RWPE2 (cell line): Measurements from ENCODE around the gene FAM177B.
"Not testable (repeated sequence)": the region's sequence is repeated elsewhere in the genome, so short reads cannot be mapped to it uniquely, and the experiment has no call there.

Experiments used
- ATAC-seq: fragments of 200-7000 bp; cut with Tn5 transposase; 3 replicates; pipeline ENCODE4 v1.9.1; 2021; ENCODE audit warnings: low read depth
- DNase-seq: peaks from one replicate; pipeline ENCODE4 v3.0.0-alpha.2; 2020; ENCODE audit warnings: low spot score
- H3K27ac ChIP-seq: fragments of 450-650 bp; 2 replicates; pipeline ENCODE4 v1.5.1; 2017; ENCODE audit warnings: mild to moderate bottlenecking; ENCODE audit not compliant: poor library complexity, severe bottlenecking
- H3K27me3 ChIP-seq: fragments of 250-450 bp; sonication (Bioruptor Pico); 2 replicates; pipeline ENCODE4 v1.5.1; 2021; ENCODE audit warnings: mild to moderate bottlenecking, moderate library complexity; ENCODE audit not compliant: insufficient read depth, poor library complexity, severe bottlenecking
- H3K36me3 ChIP-seq: fragments of 250-450 bp; sonication (Bioruptor Pico); 2 replicates; pipeline ENCODE4 v1.5.1; 2020; ENCODE audit warnings: low read depth, mild to moderate bottlenecking, moderate library complexity
- H3K4me1 ChIP-seq: fragments of 250-450 bp; sonication (Bioruptor Pico); 2 replicates; pipeline ENCODE4 v1.5.1; 2021; ENCODE audit warnings: mild to moderate bottlenecking, moderate library complexity; ENCODE audit not compliant: insufficient read depth, poor library complexity, severe bottlenecking
- H3K4me3 ChIP-seq: fragments of 250-450 bp; sonication (Bioruptor Pico); 2 replicates; pipeline ENCODE4 v1.5.1; 2021; ENCODE audit warnings: mild to moderate bottlenecking, moderate library complexity; ENCODE audit not compliant: severe bottlenecking
- H3K9me3 ChIP-seq: fragments of 250-450 bp; sonication (Bioruptor Pico); 2 replicates; pipeline ENCODE4 v1.5.1; 2021; ENCODE audit warnings: mild to moderate bottlenecking, moderate library complexity; ENCODE audit not compliant: severe bottlenecking
- TF ChIP-seq, protein P1 (sequence below): fragments of 450-650 bp; IDR thresholded peaks from one replicate; pipeline ENCODE4 v1.5.1; 2017; ENCODE audit warnings: mild to moderate bottlenecking, moderate library complexity; ENCODE audit not compliant: poor library complexity, severe bottlenecking

The FAM177B gene

DNA sequence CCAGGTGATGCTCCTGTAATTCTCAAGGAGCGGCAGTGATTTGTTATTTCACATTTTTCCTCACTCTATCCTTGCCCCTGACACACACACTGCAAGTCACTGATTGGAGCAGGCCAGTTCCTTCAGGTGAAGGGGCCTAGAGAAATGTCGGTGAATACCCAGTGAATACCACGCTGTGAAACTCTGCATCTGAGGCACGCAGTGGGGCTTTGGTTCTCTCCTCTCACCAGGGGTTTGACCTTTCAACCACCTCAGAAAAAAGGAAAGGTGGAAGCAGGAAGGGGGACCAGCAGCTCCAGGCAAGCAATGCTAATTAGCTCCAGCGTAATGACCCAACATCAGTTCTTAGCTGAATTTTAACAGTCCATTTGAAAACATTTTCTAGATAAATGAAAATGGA is 532 bp upstream of the FAM177B start:
- H3K27me3 ChIP-seq: no peaks in the 10 kb centered on the region
- H3K36me3 ChIP-seq: peaks cover 15% of the 10 kb centered on the region
- no peaks in the 10 kb centered on the region for H3K4me1 ChIP-seq
- ATAC-seq: no peak
- H3K27ac ChIP-seq: no peak overlapping the region
- no peak for DNase-seq
- H3K4me3 ChIP-seq: no peak overlapping the region
- no peaks in the 10 kb centered on the region for H3K9me3 ChIP-seq
- TF ChIP-seq, protein P1, sequence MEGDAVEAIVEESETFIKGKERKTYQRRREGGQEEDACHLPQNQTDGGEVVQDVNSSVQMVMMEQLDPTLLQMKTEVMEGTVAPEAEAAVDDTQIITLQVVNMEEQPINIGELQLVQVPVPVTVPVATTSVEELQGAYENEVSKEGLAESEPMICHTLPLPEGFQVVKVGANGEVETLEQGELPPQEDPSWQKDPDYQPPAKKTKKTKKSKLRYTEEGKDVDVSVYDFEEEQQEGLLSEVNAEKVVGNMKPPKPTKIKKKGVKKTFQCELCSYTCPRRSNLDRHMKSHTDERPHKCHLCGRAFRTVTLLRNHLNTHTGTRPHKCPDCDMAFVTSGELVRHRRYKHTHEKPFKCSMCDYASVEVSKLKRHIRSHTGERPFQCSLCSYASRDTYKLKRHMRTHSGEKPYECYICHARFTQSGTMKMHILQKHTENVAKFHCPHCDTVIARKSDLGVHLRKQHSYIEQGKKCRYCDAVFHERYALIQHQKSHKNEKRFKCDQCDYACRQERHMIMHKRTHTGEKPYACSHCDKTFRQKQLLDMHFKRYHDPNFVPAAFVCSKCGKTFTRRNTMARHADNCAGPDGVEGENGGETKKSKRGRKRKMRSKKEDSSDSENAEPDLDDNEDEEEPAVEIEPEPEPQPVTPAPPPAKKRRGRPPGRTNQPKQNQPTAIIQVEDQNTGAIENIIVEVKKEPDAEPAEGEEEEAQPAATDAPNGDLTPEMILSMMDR: no peak

DNA sequence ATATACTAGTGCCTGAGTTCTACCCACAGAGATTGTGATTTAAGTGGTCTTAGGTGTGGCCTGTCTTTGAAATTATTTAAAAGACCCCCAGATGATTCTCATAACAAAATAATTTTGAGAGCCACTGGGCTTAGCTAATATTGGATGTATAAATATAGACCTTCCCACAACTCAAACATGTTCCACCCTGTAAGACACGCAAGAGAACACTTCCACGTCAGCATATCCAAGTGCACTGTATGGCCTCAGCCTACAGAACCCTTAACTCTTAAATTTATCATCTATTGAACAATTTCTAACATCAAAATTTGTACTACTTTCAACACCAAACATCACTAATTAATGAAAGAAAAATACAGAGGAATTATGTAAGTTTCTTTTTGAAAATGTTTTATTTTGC is 2.5 kb downstream of the FAM177B start:
- no peaks in the 10 kb centered on the region for H3K9me3 ChIP-seq
- H3K4me1 ChIP-seq: no peaks in the 10 kb centered on the region
- DNase-seq: no peak
- H3K36me3 ChIP-seq: no peaks in the 10 kb centered on the region
- TF ChIP-seq, protein P1: no peak
- H3K27ac ChIP-seq: no peak overlapping the region
- no peak overlapping the region for H3K4me3 ChIP-seq
- no peak for ATAC-seq
- no peaks in the 10 kb centered on the region for H3K27me3 ChIP-seq

DNA sequence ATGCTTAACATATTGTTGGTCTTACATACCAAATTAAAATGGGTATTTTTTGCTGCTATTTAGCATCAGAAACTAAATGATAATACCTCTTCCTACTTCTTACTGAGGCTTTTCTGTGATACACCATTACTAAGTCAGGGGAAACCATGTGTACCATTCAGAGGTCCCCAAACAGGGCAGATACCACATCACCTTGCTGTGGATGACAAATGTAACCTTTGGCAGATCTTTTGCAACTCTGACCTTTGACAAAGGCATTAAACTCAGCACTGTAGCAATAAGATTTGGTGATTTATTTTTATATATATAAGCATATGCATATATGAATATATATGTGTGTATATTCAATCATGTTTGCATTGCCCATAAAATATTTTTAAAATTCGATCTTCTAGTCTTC is 2.9 kb downstream of the FAM177B start:
- H3K27me3 ChIP-seq: no peaks in the 10 kb centered on the region
- H3K4me1 ChIP-seq: no peaks in the 10 kb centered on the region
- H3K27ac ChIP-seq: no peak overlapping the region
- H3K9me3 ChIP-seq: no peaks in the 10 kb centered on the region
- no peak overlapping the region for H3K4me3 ChIP-seq
- DNase-seq: no peak
- TF ChIP-seq, protein P1: no peak
- no peaks in the 10 kb centered on the region for H3K36me3 ChIP-seq
- no peak for ATAC-seq

DNA sequence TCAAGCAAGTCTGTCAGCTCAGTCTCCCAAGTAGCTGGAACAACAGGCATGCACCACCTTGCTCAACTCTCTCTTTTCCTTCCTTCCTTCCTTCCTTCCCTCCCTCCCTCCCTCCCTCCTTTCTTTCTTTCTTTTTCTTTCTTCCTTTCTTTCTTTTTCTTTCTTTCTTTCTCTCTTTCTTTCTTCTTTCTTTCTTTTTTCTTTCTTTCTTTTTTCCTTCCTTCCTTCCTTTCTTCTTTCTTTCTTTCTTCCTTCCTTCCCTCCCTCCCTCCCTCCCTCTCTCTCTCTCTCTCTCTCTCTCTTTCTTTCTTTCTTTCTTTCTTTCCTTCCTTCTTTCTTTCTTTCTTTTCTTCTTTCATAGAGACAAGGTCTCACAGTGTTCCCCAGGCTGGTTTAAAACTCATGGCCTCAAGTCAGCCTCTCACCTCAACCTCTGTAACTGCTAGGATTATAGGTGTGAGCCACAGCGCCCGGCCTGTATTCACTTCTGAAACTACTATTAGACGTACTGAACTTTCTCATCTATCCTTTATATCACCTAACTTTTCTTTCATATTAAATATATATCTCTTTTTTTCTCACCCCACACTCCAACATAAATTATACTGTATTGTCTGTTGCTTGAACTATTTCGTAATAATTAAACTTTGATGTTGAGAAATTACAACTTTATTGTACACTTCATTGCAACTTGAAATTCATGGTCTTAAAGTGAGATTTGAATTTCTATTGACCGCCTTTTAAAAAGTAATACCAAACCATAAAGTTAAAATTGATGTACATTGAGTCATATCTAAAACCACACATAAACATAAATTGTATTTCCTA is 4.8 kb downstream of the FAM177B start:
- DNase-seq, H3K27ac ChIP-seq, H3K4me3 ChIP-seq, ATAC-seq, H3K9me3 ChIP-seq, H3K4me1 ChIP-seq, H3K27me3 ChIP-seq, H3K36me3 ChIP-seq: not testable (repeated sequence)

DNA sequence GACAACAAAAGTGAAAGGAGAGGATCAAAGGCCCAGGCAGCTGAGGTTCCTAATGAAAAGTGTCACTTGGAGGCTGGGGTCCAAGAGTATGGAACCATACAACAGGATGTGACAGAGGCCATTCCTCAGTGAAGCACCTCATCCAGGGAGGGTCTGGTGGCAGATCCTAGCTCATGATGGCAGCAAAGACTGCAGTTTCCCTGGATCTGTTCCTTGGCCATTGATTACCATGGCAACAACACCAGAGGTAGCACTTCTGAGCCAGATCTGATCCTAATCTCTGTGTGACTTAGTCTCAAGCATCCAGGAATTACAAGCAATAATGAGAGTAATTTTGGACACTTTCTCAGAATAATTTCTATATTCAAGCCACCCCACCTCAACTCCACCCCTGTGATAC is 12.9 kb downstream of the FAM177B start:
- Histone ChIP-seq H3K4me1 (no peaks in the 10 kb centered on the region), H3K27ac (no peak overlapping the region), H3K9me3 (no peaks in the 10 kb centered on the region), H3K36me3 (no peaks in the 10 kb centered on the region), H3K4me3 (no peak overlapping the region), H3K27me3 (no peaks in the 10 kb centered on the region)
- DNase-seq: no peak
- no peak for ATAC-seq
- TF ChIP-seq, protein P1: no peak
